Activated CD8-positive, alpha-beta memory T cell treated with anti-CD3 and anti-CD28 coated beads for 4 hours (primary cell): ENCODE measurements around the gene MGAT4D.
A peak's percentile ranks its signal among the peaks of the same experiment; 100 is the strongest.
"Not testable (repeated sequence)": the region's sequence is repeated elsewhere in the genome, so short reads cannot be mapped to it uniquely, and the experiment has no call there.

Experiments
- DNase-seq, 2 donors: peaks; one replicate each; pipeline ENCODE4 v3.0.0-alpha.2; 2020; ENCODE audit warnings: low read depth in 2 of 2

Gene MGAT4D

GRCh38 chr4:140497747-140498636 is at the start of gene MGAT4D:
Gene MGAT4D (minus strand): TSS chr4:140498293. CDS start chr4:140498222, 71 bp downstream.
- DNase-seq: no peak

- DNase-seq: no peak
Measured at GRCh38 chr4:140533951-140534480, 35.9 kb upstream of the MGAT4D start.

DNA sequence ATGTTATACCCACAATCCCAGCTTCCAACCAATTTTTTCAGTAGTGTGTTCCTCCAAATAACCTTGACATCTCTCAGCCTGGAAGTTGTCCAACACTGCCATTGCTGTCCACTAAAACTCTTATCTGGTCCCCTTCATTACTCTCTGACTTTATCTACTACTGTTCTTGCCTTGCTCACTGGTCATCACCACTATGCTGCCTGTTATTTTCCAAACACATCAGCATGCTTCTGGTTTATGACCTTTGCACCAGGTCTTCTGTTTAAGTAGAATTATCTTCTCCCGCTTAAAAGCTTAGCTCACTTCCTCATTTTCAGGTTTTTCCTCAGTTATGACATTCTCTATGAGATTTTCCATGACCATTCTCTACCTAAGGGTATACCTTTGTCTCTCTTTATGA is 31.3 kb upstream of the MGAT4D start:
- no peak for DNase-seq

GRCh38 chr4:140523857-140524742 is 26.0 kb upstream of the MGAT4D start, which contains the start of gene ELMOD2:
Gene ELMOD2 (plus strand): TSS chr4:140524168. CDS start chr4:140525429, 1,261 bp downstream.
- DNase-seq: peak; percentile 94

DNA sequence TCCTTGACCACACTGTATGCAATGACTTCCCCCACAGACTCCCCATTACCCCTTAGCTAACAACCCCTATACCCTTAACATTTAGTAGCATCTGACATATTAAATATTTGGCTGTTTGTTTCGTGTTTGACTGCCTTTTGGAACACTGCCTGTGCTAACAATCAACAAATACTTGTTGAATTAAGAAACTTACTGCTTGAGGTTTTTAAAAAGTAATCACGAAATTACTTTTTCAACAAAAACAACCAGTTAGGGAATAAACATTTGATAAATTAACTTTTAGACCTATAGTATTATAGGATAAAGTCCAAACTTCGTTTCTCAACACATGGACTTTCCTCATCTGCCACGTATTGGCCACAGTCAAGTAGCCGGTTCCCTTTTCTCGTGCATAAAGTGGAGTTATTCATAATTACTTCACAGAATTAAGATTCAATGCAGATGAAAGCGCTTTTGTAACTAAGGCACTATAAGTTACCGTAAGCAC is 25.3 kb upstream of the MGAT4D start:
- DNase-seq: no peak

GRCh38 chr4:140515423-140515822 is 17.3 kb upstream of the MGAT4D start:
- no peak for DNase-seq

DNA sequence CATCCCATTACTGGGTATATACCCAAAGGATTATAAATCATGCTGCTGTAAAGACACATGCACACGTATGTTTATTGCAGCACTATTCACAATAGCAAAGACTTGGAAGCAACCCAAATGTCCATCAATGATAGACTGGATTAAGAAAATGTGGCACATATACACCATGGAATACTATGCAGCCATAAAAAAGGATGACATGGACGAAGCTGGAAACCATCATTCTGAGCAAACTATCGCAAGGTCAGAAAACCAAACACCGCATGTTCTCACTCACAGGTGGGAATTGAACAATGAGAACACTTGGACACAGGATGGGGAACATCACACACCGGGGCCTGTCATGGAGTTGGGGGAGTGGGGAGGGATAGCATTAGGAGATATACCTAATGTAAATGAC is 15.7 kb upstream of the MGAT4D start:
- DNase-seq: not testable (repeated sequence)

DNA sequence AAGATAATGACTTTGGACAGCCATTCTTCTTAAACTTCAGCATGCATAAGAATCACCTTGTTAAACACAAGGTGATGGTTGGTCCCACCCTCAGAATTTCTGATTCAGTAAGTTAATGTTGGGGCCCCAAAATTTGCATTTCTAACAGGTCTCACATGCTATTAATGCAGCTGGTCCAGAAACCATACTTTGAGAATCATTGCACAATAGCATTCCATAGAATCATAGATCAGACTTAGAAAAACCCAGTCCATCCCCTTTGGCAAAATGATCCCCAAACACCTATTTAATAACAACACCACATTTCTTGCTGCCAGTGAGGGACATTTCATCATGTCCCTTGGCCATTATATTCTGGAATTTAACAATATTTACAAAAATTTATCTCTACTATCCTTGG is 6.2 kb upstream of the MGAT4D start:
- no peak for DNase-seq

DNA sequence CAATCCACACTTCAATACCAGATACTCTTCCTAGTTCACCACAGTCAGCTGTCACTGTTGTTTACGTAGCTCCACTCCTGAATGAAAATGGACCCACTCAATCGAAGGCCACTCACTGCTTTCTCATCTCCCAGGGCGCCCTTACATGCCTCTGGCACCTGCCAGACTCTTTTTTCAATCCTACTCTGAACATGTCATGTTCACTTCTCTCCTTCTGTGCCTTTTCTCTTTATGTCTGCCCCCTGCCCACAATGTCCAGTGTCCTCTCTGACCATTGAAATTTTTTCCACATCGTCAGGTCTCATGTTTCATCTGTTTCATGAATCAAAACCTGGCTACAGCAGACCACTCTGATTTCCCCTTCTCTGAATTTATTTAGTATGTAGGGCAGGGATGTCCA is 1.3 kb upstream of the MGAT4D start:
- DNase-seq: no peak

DNA sequence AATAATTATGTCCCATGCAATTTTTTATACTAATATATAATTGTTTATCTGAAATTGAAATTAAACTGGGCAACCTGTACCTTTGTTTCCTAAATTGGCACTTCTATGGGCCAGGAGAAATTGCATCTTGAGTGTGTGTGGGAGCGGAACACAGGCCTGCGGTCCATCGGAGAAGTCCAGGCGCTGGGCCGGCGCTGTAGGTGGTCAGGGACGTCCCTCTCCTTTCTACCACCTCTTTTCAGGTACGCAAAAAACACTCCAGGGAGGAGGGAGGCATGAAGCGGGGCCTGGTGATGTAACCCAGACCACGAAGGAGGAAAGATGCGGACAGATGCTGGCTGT is 717 bp downstream of the MGAT4D start:
- no peak for DNase-seq

DNA sequence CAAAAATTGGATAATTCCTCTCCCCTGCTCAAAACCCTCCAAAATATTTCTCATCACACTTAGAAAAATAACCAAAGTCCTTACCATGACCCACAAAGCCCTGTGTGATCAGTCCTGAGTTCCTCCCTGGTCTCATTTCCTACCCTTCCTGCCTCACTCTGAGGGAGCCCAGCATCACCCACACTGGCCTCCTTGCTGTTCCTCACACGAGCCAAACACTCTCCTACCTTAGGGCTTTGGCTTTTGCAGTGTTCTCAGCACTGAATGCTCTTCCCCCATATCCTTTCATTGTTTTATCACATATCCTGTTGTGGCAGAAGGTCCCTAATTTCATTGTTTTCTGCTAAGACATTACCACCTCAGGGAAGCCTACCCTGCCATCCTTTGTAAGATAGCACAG is 12.2 kb downstream of the MGAT4D start:
- no peak for DNase-seq

DNA sequence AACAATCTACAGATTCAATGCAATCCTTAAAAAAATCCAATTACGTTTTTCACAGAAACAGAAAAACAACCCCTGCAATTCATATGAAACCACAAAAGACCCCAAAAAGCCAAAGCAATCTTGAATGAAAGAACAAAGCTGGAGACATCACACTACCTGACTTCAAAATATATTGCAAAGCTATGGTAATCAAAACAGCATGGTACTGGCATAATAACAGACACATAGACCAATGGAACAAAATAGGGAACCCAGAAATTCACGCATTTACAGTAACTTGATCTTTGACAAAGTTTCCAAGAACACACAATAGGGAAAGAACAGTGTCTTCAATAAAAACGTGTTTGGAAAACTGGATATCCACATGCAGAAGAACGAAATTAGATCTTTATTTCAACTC is 14.6 kb downstream of the MGAT4D start:
- DNase-seq: no peak

DNA sequence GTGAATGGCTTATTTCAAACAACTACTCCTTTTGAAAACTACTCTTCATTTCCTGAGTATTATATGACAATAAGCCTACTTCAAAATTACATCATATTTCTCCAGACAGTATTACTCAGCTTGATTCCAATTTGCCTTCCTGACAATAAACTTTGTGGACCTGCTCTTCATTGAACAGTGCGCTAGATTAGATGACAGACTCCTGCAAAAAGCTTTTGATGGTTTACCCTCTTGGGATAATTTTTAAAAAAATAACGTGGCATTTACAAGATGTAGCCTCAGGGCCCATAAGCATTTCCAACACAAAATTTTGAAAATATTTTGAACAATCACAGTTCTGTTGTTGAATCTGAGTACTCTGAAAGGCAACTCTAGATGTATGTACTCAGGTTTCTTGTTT is 25.9 kb downstream of the MGAT4D start:
- DNase-seq: no peak

DNA sequence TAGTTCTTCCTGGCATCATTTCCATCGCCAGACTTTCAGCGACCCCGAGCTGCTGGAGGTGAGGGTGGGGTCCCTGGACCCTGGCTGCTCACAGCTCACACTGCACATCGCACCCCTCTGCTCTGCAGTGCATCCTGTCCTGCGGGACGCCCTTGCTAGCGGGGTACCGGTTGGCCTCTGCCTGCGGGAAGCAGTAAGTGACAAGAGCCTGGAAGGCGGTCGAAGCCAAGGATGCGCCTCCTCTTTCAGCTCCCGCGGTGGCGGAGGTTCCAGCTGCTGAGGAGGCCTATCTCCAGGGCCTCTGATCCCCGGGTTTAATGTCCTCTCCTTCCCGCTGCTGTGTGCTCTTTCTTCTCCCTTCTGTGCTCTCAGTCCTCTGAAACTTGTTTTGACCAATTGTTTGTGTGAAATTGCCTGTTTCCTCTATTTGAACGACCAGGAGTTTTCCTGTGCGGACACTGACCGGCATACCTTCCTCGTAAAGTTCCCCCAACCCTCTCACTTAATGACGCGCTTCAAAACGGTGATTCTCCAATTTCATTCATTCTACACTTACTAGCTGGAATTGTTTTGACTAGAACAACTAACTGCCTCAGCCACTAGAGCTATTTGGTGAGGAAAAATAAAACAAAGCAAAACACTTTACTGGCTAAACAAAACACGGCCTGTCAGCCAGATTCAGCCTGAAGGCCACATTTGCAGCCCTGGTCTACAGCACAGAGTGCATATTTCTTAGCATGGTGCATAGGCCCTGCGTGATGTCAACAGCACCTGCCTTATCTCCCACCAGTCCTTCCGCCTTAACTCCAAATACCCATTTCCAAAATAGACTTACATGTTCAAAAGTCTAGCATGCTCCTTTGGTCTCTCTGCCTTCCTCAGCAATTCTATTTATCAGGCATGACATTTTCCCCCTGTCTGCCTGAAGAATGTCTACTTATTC is 28.0 kb downstream of the MGAT4D start:
- no peak for DNase-seq

DNA sequence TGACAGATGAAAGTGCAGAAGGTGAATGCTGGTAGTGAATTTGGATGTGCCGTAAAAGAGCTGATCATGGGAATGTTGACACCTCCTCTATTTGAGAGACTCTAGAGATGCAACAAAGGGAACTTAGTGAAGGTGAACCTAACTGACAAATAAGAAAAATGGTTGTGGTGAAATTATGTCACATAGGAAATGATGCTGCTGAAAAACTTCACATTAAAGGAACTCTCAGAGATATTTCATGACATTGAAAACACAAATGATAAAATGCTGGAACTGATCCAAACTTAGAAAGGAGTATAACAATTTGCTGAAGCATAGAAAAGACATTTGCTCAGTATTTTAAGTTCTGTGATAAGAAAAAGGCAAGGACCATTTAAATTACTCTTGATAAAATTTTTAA is 31.9 kb downstream of the MGAT4D start:
- no peak for DNase-seq

DNA sequence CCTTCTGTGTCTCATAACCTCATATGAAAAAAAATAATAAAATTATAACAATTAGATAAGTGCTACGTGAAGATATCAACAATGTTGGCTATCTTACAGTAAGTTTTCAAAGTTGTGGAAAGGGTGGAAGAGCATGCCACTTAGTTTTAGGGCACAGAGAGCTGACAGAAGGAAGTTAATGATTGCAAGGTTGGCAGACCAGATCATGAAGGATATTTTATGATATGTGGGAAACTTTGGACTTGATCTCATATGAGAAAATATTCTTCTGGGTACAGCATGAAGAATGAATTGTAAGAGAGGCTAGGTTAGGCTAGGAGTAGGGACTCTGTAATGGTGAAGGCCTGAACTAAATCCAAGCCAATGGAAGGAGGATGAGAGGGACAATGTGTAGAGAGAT is 34.5 kb downstream of the MGAT4D start:
- DNase-seq: no peak

DNA sequence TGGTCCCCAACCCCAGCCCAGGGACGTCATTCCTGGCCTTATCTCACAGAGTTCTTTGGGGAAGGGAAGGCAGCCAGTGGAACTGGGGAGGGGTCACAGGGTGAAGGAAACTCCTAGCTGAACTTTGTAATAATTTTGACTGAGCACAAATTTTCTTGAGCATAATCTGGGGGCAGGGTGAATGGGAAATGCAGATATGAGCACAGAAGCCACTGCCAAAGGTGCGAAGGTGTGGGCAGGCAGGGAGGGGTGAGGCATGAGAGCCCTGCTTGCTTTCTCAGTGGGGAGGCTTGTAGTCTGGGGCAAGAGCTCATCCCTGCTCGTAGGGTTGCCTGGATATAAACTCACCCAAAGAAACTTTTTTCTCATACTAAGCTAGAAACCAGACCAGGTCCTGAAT is 34.9 kb downstream of the MGAT4D start:
- no peak for DNase-seq

GRCh38 chr4:140450352-140450751 is 47.7 kb downstream of the MGAT4D start:
- no peak for DNase-seq

- no peak for DNase-seq
Measured at GRCh38 chr4:140448830-140449229, 49.3 kb downstream of the MGAT4D start.

- DNase-seq: no peak
Measured at GRCh38 chr4:140448162-140448561, 49.9 kb downstream of the MGAT4D start.

DNA sequence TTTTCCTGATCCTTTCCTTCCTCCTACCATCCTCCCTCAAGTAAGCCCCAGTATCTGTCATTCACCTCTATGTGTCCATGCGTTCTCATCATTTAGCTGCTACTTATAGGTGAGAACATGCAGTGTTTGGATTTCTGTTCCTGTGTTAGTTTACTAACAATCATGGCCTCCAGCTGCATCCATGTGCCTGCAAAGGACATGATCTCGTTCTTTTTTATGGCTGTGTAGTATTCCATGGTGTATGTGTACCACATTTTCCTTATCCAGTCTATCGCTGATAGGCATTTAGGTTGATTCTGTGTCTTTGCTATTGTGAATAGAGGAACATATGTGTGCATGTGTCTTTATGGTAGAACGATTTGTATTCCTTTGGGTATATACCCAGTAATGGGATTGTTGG is 53.7 kb downstream of the MGAT4D start:
- DNase-seq: not testable (repeated sequence)
